GM23338 (cell line): ENCODE data around the gene ZFP36L1.

Experiments
- CREB1 ChIP-seq: fragments of 250-450 bp; sonication (Bioruptor Pico); IDR thresholded peaks from 2 replicates; pipeline ENCODE4 v1.5.0; 2020; ENCODE audit warnings: low read depth, mild to moderate bottlenecking, moderate library complexity
- CTCF ChIP-seq, 2 experiments: fragments of 200-600 bp in 1 of 2; sonication (generic) in 1 of 2; conservative IDR thresholded peaks; 2 replicates each; pipeline versions ENCODE4 v1.5.1 to v1.6.1; 2016 to 2017; ENCODE audit warnings: antibody characterized with exemption in 2 of 2, low read depth in 2 of 2, mild to moderate bottlenecking in 2 of 2, moderate library complexity in 1 of 2
- EZH2 ChIP-seq: fragments of 200-600 bp; sonication (generic); IDR thresholded peaks from one replicate; pipeline ENCODE4 v1.8.0; 2017; ENCODE audit warnings: antibody characterized with exemption, mild to moderate bottlenecking, low read depth; ENCODE audit not compliant: unreplicated experiment
- EZH2phosphoT487 ChIP-seq: fragments of 200-600 bp; sonication (generic); IDR thresholded peaks from one replicate; pipeline ENCODE4 v1.8.1; 2018; ENCODE audit warnings: antibody characterized with exemption; ENCODE audit not compliant: unreplicated experiment
- POLR2AphosphoS5 ChIP-seq: IDR thresholded peaks from 2 replicates; pipeline ENCODE4 v1.6.1; 2016; ENCODE audit warnings: antibody characterized with exemption, low read depth
- ZNF114 ChIP-seq: fragments of 250-450 bp; sonication (Bioruptor Pico); IDR thresholded peaks from 2 replicates; pipeline ENCODE4 v1.5.0; 2020; ENCODE audit warnings: mild to moderate bottlenecking, moderate library complexity
- TF ChIP-seq, protein P1 (sequence below): IDR thresholded peaks from one replicate; pipeline ENCODE4 v1.6.1; 2018; ENCODE audit warnings: antibody characterized with exemption; ENCODE audit not compliant: unreplicated experiment

DNA sequence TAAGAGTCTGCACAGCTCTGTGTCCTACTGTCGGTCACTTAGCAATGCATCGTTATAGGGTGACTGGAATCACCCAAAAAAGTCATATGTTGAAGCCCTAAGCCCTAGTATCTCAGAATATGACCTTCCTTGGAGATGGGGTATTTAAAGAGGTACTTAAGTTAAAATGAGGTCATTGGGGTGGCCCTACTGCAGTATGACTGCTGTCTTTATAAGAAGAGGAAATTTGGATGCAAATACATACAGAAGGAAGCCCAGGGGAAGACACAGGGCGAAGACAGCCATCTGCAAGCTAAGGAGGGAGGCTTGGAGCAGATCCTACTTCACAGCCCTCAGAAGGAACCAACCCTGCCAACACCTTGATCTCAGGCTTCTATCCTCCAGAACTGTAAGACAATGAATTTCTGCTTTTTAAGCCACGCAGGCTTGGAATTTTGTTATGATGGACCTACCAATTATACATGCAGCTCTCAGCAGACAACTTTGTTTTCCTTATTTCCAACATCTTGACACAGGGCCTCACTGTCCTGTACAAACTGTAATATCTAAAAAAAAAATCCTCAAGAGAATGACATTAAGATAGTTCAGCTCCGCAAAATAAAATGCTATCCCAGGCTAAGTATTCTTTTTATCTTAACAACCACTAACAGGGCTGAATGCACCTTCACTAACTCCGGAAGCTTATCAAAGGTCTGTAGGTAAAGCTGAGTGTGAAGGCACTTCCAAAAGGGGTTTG, 40.4 kb downstream of the ZFP36L1 start:
- TF ChIP-seq EZH2 (no peak), POLR2AphosphoS5 (no peak), CTCF (conservative IDR thresholded peaks at IDR 0.05; ENCODE audit: low read depth in 2 of 2) (no peak), EZH2phosphoT487 (no peak), CREB1 (CRISPR knock-in tag) (no peak), ZNF114 (CRISPR knock-in tag) (no peak)
- TF ChIP-seq, protein P1, sequence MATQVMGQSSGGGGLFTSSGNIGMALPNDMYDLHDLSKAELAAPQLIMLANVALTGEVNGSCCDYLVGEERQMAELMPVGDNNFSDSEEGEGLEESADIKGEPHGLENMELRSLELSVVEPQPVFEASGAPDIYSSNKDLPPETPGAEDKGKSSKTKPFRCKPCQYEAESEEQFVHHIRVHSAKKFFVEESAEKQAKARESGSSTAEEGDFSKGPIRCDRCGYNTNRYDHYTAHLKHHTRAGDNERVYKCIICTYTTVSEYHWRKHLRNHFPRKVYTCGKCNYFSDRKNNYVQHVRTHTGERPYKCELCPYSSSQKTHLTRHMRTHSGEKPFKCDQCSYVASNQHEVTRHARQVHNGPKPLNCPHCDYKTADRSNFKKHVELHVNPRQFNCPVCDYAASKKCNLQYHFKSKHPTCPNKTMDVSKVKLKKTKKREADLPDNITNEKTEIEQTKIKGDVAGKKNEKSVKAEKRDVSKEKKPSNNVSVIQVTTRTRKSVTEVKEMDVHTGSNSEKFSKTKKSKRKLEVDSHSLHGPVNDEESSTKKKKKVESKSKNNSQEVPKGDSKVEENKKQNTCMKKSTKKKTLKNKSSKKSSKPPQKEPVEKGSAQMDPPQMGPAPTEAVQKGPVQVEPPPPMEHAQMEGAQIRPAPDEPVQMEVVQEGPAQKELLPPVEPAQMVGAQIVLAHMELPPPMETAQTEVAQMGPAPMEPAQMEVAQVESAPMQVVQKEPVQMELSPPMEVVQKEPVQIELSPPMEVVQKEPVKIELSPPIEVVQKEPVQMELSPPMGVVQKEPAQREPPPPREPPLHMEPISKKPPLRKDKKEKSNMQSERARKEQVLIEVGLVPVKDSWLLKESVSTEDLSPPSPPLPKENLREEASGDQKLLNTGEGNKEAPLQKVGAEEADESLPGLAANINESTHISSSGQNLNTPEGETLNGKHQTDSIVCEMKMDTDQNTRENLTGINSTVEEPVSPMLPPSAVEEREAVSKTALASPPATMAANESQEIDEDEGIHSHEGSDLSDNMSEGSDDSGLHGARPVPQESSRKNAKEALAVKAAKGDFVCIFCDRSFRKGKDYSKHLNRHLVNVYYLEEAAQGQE: no peak
